Suppressor macrophage treated with lipopolysaccharide for 1 hour (primary cell): ENCODE results near the gene CCDC188.

ENCODE experiments used
- DNase-seq, 3 donors: peaks; one replicate each; pipeline ENCODE4 v3.0.0-alpha.2; 2020 to 2022

CCDC188 gene

DNA sequence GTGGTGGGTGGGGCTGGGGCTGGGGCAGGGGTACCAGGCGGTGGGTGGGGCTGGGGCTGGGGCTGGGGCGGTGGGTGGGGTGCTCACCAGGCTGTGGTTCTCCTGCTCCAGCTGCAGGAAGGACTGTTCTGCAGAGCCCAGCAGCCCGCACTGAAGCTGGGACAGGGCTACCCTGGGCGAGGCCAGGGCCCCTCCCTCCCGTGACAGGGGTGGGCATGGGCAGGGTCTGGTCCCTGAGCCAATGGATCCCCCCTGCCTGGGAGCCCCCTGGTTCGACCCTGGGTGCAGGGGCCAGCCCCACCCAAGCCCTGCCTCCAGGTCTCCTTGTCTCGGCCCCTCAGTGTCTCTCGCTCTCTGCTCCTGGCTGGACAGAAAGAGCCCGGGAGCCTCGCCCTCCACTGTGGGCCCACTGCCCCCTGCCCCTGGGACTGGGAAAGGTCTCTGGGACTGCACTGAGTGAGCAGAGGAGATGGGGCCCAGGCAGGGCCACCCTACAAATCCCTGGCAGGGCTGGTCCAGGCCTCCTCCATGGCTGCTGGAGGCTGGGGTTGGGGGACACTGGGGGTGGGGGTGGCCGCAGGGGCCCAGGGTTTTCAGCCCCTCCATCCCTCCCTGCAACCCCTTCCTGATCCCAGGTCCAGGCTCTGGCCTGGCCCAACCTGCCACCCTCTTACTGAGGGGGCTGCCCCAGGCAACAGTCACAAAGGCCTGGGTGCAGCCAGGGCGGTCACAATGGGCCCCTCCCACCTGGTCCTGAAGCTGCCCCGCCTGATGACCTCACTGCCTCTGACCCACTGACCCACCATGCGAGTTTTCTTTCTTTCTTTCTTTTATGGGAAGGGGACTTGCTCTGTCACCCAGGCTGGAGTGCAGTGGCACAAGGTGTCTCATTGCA, at the start of gene CCDC188:
TSS of gene CCDC188 (minus strand) at position 675 of the 895 bp plus-strand sequence. CDS start at position 606, 69 bp downstream.
- no peak for DNase-seq

DNA sequence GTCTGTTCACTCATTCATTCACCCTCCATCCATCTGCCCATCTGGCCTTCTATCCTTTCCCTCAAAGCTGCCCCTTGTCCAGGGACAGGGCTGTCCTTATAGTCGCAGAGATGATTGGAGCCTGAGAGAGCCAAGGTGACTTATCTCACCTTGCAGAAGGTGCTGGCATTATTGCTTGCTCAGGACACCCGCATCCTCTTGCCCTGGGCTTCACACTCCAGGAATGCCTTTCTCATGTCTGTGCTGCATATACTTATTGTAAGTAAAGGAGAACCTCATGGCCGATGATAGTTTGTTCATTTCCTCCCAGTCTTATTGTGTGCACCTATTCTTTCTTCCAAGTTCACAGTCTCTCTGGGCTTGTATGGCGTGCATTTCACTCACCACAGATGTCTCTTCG, 49.1 kb upstream of the CCDC188 start:
- DNase-seq = no peak

DNA sequence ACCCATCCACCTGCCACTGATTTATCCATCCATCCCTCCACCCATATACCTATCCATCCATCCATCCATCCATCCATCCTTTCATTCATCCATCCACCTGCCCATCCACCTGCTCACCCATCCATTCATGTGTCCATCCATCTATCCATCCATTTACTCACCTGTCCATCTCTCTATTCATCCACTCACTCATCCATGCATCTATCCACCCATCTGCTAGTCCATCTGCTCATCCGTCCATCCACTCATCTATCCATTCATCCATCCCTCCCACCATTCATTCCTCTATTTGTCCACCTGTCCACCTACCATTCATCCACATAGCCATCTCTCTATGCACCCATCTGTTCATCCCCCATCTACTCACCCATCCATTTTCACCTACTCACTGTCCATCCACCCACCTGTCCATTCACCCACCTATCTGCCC, 48.6 kb upstream of the CCDC188 start:
- DNase-seq = no peak

DNA sequence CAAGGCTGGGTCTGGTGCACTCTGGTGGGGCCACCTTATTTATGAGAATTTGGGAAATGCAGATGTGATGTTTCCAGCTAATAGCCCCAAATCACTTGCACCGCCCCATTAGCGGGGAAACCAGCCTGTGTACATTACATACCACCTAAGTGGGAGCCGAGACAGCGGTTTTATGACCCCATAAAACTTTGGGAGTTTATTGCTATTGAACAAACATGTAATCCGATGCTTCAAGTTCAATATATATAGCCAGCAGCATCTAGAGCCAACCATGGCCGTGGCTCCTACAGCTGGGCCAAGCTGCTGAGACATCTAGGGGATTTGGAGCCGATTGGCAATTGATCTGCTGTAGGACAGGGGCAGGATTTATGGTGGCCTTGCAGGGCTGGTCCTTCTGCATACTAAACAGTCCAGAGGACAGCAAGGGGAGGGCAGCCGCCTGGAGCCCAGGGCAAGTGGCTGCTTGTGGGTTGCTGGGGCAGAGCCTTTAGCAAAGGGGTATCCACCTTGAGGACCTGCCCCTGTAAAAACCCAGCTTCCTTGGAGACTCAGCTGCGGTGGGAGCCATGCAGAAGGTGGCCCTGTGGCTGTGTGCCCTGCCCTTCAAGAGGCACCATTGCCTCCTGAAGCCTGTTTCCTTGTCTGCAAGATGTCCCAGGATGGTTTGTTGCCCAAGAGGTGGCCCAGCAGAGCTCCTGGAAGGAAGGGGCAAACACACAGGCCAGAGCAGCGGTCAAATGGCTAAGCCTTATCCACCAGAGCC, 47.9 kb upstream of the CCDC188 start:
- no peak for DNase-seq

DNA sequence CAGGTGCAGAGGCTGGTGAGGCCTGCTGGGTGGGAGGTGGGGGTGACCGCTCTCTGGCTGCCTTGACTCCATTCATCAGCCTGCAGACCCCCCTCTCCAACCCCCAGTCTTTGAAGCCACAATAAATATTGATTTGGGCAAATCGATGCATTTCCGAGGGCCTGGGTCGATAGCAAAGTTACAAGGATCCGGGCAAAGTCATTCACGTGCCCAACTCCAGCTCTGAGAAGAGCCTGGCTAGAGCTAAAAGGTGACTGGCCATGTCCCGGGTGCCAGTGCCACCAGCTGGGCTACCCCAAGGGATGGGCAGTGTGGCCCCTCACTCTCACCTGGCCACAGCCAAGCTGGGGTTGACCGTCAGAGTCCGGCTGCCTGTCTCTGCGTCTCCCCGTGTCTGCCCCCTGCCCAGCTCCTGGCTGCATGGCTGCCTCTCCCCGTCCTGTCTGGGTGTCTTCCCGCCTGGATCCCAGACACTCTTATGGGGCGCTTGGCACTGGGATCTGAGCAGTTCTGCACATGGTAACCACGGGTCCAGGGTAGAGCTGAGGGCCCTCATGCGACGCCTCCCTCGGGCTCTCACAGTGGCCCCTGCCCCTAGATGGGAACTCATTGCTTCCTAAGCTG, 46.7 kb upstream of the CCDC188 start:
- no peak for DNase-seq

DNA sequence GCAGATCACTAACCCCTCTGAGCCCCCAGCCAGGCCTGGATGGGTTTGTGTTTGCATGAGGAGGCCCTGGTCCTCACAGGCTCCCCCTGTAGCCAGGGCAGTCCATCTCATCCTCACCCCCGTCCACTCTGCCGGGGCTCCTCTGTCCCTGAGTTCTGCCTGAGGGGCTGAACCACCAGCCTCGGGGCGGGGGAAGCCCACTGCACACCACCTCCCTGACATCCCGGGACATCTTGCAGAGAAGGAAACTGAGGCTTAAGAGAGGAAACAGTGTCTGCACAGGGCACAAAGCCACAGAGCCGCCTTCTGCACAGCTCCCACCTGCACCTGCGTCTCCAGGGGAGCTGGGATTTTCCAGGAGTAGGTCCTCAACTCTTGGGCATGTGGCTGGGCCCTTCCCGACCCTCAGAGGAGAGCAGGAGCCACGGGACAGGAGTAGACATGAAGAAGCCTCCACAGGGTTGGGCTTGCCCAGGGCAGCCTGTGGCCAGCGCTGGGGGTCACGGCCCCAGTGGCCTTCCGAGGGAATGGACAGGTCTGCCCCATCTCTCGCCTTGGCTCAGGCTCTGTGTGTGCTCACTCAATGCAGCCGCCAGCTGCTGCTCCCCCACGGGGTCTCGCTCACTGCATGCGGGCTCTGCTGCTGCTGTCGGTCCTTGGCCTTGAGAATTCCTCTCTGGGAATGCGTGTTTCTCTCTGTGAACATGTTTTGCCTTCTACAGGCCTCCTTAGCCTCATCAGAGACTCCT, 45.4 kb upstream of the CCDC188 start:
- DNase-seq = no peak

DNA sequence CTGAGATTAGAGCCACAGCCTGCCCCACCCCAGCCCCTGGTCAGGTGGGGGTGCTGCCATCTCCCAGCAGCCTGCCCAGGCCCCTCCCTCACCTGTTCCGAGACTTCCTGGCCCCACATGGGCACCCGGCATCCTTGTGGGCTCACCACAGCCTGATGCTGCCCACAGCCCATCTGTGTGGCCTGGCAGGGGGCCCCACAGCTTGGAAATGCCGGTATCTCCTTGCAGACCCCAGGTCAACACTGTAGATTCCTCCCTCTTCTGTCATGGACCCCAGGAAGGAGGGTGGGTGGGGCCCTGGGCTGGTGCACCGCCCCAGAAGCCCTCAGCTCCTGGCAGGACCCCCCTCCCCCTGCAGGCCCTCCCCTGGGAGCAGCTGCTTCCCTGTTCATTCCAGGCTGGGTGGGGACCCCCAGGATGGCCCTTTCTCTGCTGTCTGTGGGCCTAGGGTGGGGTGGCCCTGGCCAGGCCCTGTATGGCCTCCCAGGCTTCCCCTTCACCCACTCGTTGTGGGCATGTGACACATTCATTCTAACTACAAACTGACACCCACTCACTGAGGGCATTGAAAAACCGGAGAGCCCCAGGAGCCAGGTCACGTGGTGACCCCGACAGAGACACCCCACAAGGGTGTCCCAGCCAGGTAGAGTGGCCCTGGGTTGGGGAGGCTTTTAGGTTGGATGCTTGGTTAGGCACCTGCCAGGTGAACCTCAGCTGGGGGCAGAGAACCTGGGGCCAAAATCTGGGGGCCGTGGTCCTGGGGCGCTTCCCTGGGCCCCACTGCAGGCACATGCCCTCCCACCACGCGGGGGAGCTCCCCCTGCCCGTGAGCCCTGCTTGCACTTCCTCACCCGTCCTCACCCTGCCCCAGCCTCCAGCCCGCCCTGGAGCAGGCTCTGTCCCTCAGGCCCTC, 44.1 kb upstream of the CCDC188 start:
- DNase-seq = peak; percentile 78 to 81 (median 81)

DNA sequence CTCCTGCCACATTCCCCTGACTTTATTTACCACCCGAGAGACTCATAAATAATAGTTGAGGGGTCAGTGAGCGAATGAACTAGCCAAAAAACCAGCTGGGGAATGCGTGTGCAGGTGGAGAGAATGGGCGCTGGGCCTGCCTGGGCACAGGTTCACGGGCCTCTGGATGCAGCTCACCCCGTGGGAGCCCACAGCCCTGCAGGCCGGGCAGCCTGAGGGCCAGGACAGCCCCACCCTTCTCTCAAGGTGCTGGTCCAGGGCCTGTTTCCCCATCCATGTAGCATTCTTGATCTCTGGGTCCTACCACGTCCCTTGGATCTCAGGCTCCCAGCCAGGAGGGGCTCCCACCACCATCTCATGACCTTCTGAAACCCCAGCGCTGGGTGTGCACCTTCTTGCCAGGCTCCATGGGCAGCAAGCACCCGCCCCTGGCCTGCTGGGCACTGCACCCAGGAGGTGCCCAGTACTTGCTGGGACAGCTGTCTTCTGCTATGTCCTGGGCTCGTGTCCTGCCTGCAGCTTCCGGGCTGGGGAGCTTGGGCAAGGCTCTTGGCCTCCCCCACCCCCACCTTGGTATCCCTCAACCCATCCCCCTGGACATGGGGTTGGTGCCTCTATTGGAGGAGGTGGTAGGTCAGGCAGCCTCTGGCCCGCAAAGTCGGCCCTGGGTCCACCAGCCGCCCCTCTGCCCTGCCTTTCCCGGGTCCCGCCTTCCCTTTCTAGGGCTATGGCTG, 43.1 kb upstream of the CCDC188 start:
- no peak for DNase-seq

DNA sequence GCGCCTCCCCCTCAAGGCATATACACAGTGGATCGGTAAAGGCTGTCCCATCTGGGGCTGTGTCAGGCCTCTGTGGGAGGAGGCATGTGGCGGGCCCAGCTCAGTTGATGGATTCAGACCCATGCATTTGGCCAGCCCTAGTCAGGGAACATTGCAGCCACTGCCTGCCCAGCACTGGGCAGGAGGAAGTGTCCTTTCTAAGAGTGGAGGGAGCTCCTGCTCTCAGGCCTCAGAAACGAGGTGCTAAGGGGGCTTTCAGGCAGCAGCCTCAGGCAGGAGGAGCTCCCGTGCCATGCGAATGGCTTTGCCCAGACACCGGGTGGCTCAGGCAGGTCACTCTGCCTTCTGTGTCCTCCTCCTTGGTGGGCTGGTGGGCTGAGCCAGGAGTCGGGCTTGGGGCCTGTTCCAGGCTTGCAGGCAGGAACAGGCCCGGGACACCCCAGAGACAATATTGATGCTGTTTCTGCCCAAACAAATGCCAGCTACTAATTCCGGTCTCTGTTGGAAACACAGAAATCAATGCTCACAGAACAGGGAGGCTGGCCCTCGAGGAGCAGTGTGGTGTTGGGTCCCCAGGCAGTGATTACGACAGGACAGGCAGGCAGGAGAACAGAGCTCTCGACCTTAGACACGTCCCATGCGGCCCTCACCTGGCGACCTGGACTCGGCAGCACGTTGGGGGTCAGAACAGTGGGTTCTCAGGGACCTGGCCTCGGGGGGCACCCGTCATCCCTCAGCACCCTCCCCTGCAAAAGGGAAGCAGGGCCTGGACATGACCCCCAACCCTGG, 42.3 kb upstream of the CCDC188 start:
- no peak for DNase-seq

DNA sequence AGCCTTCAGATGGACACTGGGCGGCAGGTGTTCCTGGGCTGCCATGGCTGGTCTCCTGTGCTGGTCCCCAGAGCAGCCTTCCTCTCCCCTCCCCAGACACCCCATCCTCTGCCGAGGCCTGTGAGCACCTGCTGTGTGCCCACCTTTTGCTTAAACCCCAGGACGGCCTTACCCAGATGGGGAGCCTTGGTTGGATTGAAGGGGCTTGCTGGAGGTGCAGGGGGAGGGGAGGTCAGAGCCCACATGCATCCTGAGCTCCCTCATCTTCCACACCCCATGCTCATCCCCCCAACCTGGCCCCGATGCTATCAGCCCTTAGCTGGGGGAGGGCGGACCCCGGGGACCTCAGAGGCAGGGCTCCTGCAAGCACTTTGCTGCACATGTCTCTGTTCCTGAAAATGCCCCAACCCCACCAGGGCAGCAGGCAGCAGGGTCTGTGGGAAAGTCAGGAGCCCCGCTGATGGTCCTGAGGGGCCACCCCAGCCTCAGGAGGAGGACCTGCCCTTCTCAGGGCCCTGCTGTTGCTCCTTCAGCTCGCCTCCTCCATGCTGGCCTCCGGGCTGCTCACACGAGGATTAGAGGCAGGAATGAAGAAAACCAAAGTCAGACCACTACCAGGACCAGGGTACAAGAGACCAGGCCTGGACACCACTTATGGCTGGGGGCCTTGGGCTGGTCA, 41.6 kb upstream of the CCDC188 start:
- DNase-seq = no peak

DNA sequence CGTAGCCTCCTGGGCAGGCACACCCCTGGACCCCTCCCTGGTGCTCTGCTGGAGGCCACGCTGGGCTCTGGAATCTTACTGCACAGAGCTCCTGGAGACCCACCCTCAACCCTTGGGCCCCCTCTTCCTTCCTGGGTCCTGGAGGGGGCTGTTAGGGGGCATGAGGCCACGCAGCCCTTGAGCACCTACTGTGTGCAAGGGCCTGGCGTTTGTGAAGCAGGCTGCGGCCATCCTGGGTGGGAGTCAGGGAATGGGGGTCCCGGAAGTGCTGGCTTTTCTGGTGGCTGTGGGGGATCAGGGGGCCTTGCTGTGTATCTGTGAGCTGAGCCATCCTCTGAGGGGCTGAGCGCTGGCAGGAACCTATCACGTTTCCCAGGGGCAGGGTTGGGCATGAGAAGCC, 40.9 kb upstream of the CCDC188 start:
- no peak for DNase-seq

DNA sequence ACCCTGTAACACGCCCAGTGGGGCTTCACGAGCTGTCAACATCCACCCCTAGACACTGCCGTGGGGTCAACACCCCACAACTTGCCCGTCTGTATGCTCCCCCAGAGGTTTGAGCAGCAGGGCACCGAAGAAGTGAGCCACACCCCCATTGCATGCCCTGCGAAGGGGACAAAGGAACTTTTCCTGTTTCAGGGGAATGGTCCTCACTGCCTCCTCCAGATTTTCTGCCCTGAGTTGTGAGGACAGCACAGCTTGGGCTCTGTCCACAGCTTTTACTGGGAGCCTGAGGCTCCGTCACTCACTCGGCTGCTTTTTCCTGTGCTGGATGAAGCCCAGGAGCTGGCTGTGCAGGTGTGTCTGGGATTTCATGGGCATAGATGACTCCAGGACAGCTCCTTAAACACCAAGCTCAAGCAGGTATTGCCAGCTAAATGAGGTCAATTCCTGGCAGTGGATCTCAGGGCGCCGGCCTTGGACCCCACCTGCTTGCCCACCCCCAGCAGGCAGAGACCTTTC, 40.2 kb upstream of the CCDC188 start:
- DNase-seq = no peak

DNA sequence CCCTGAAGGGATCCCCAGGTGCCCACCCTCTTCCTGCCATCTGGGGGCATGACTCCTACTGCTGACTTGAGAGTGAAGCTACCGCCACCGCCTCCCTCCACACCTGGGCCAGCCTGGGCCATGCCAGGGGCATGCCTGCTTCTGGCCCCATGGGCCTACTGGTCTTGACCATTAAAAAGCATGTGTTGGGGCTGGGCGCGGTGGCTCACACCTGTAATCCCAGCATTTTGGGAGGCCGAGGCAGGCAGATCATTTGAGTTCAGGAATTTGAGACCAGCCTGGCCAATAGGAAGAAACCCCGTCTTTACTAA, 37.7 kb upstream of the CCDC188 start:
- no peak for DNase-seq

DNA sequence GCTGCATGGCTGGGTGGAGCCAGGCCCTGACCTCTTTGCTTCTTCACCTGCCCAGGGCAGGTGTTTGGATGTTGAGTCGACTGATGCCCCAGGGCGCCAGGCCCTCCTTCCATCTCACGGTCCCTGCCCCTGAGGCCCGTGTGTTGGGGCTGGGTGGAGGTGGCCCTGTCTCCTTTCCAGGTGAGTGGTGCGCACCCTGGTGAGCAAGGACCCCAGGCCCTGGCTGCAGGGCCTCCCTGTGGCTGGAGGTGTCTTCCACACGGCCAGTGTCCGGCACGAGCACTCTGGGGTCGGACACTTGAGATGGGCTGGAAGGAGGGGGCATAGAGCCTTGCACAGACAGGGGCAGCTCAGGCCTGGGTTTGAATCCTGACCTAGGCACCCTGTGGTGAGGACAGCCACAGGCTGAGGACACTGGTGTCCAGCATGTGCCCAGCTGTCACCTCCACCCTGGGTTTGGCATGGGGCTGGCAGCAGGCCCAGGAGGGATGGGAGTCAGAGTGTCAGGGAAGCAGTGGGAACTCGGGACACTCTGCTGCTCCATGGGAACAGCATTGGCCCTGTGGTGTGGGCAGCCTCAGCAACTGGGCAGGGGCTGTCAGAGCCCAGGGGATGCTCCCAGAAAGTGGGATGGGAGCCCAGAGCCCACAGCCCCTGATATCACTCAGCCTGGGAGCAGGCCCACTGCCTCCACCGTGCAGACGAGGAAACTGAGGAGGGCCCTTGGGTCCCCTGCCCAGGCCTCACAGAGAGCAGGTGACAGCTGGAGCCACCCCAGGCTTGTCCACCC, 37.1 kb upstream of the CCDC188 start:
- no peak for DNase-seq

DNA sequence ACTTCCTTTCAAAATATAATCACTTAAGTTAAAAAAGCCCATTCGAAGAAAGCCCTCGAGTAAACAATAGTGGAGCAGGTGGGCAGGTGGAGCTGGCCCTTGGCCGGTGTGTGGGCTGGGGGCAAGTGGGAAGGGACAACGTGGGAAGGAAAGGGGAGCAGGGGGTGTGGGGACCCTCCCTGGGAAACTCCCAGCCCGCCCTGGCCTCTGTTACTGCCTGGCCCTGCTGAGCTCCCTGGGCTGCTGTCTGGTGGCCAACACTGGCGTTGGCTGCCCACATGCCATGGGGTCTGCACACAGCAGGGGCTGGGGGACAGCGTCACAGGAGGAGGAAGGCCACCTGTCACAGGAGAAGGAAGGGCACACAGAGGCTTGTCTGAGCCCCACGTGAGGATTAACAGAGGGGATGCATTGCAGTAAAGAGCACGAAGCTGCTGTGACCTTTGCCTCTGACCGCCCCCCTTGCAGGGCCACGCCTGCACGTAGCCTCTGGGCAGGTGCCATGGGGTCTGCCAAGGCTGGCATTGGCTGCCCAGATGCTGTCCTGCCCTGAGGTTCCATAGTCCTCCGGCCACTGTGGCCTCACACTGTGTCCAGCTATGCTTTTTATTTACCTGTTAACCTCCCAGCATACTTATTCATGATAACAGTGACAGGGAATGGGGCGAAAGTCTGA, 36.2 kb upstream of the CCDC188 start:
- no peak for DNase-seq

DNA sequence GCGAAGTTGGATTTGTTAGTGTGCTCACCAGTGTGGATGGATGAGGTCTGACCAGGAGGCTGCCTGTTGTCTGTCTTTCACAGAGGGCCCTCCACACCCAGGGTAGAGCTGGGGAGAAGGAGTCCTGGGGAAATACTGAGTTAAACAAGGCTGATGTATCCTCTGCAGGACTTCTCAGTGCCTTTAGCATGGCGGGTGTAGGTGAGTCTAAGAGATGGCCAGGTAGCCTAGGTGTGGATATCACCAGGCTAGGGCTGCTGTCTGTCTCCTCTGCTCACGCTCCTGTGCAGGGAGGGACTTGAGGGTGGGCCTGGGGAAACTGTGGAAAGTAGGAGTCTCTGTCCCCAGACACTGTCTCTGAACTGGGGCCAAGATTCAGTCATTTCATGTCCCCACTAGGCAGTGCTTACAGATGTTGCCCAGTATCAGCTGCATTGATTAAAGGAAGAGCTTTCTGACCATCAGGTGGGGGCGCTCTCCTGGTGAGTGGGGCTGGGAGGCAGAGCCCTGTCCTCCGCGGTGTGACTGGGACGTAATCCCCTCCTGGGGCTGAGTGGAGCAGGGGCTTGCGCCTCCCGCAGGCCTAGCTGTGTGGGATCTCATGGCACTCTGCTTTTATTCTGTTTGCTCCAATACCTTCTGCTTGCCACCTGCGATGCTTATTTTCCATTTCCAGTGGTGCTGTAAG, 35.5 kb upstream of the CCDC188 start:
- no peak for DNase-seq

DNA sequence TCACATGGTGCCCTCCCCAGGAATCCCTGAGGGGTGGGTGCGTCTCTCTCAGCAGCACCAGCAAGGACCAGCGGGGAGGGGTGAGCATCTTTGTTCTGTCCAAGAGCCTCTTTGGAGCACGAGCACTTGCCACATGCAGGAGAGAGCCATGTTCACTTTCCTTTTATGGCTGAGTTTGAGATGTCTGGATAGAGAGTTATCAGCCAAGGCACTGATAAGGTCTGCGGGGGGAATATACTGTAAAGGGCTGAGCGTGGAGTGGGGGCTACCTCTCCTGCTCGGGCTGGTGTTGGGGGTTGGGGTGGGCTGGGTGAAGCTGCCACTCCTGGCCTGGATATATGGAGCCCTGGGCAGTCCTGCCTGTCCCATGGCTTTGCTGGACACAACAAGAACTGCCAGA, 34.9 kb upstream of the CCDC188 start:
- DNase-seq = no peak
